ENCODE data around the gene FMNL2.

Gene FMNL2

DNA sequence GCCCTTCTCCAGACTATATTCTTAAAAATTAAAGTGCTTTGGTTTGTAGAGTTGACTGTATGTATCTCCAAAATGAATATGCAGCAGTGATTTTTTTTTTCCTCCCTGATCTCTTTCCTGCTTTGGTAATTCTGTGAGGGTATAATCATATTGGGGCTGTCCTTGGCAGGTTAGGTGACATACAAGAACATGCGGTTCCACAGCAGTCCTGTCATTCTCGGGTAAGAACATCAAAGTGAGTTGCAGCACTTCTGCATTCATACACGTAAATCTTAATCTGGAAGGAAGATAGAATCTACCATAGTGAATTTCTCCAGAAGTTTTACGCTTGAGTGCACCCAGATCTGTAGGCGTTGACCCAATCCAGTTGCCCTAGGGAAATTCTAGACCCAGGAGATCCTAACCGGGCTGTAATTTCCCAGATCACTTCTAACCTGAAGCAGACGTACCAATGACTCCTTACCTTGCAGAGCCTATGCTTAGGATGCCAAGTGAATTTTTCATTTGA lies 272.9 kb downstream of the FMNL2 start:
- no peak overlapping the region for H3K4me3 ChIP-seq (ENCODE audit: low read length)
- no peak for DNase-seq (ENCODE audit: low read depth, low spot score)

DNA sequence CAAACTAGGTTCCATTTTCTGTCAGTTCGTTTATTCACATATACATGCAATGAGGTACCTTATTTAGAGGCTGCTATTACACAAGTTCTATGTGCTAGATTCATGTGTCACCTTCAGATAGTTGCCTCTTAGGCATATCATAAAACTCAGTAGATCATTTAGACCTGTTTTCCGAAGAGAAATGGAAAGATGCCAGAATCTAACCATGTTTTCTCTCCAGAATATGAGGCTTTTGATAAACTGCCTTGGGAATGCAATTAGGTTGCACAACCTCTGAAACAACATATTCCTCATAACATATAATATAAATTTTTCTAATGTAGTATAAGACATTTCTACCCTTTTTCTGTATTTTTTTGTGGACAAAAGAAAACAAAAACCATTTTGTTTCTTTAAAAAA lies 274.2 kb downstream of the FMNL2 start:
- no peak overlapping the region for H3K4me3 ChIP-seq (ENCODE audit: low read length)
- DNase-seq (ENCODE audit: low read depth, low spot score): no peak

DNA sequence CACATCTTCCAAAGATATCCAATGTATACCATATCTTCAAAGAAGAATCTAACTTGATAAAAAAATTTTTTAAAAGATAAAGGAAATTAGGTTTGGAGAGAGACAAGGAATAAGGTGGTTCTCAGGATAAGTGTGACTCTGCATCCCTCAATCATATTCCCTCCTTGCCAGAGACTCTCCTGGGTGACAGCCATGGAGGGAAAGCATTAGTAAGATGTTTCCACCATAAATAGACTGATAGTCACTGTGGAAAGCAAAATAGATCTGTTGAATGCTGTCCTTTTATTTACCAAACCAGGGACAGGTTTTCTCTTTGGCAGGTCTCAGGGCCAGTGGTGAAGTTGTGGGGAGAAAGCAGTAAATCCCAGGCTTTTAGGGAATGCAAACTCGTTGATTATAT lies 274.7 kb downstream of the FMNL2 start:
- no peak overlapping the region for H3K4me3 ChIP-seq (ENCODE audit: low read length)
- DNase-seq (ENCODE audit: low read depth, low spot score): no peak

DNA sequence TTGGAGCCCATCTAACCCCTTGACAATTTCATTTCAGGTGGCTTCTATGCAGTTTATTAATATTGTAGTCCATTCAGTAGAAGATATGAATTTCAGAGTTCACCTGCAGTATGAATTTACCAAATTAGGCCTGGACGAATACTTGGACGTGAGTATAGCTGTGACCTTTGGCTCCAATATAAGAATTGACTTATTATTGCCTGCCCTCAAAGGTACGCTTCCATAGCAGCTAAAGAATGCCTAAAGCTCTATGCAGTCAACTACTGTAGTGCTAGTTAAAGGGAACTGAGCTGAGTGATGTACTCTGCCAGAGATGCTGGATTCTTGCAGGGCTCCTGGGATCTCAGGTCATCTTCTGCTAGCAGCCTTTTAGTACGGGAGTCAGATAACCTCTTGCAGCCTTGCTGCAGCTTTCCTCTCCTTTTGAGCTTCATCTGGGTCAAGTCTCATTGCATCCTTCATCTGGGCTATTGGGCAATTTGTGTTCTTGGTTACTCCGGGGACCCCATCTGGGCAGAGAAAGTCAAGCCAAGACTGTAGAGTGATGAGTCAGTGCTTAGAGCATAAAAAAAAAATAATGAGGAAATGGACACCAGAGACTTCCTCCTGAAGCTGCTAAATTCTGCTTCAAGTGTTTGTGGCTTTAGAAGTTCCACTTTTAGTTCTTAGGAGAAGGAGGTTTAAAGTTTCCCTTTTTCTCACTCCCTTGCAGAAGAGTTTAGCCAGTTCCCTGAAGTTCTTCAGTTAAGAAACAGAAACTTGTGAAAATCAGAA lies 276.7 kb downstream of the FMNL2 start:
- no peak overlapping the region for H3K4me3 ChIP-seq (ENCODE audit: low read length)
- no peak for DNase-seq (ENCODE audit: low read depth, low spot score)

DNA sequence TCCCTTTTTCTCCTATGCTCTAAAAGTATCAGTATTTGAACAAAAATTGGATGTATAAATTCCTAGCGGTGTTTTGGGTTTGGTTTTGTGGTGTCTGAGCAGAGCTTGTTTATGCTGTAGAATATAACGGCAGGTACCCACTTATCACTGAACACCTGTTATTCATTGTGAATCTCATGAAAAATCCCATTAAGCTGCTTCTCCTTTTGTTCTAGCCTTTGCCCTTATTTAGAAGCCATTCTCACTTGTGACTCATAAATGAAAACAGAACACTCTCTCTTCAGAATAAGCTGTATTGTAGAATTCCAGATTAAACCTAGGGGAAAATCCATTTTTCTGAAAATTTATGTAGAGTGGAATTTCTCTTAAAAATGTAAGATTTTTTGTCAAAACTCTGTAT lies 278.3 kb downstream of the FMNL2 start:
- no peak for DNase-seq (ENCODE audit: low read depth, low spot score)
- H3K4me3 ChIP-seq (ENCODE audit: low read length): no peak overlapping the region

DNA sequence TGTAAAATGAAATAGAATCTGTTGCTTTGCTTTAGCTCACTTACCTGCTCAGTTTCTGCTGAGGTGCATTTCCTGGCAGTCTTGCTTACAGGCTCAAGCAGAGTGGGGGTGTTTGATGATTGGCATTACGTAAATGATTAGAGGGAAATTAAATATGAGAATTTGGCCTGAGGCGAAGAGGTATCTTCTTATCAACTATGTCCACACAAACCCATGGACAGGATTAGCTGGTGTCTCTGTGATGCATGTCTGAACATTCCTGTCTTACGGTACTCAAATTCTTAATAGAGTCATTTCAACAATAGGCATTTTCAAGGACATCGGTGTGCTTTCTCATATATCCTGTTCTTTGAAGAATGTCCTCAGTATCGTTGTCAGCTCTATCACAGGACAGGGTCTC lies 280.2 kb downstream of the FMNL2 start:
- no peak for DNase-seq (ENCODE audit: low read depth, low spot score)
- H3K4me3 ChIP-seq (ENCODE audit: low read length): no peak overlapping the region

DNA sequence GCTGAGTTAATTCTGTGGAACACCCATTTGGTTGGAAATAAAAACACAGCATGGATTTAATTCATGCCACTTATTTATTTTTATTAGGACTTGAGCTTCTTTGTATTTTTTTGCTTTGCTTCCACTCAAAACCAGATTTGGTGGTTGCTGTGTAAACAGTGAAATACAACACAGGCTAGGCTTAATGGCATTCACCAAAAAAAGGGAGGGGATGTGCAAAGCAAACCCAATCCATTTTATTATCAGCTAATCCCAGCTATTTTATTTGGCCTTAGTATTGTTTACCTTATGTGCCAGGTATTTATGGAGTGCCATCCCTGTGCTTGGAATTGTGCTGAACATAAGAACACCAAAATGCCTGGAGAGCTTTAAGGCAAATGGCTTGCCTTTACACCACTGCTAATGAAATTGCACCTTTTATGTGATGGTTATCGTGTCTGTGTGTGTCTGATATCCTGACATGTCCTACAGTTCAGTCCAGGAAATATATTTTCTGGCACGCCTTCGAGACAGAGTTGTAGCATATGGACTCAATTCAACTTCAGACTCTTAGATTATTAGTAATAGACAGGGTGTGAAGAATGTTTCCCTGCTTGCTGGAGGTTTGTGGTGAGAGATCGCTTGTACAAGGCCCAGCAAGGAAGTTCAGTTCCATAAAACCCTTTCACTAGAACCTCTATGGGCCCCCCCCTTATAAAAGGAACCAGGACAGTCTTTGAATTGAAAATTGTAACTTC lies 282.6 kb downstream of the FMNL2 start:
- no peak for DNase-seq (ENCODE audit: low read depth, low spot score)
- H3K4me3 ChIP-seq (ENCODE audit: low read length): no peak overlapping the region

DNA sequence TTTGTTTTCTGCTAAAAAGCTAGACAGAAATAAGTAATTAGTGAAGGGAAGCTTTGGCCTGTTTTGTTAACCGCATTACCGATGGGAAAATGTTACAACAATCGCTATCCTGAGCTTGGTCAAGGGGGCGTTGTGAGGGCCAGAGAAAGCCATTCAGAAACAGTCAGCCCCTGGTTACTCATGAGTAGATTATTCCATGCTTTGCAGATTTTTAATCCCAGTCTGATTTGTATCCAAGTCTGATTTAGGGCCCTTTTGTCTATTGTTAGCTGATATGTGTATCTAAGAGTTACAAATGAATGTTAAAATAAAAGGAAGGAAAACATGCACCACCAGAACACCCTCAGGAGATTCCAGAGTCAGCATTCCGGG lies 283.2 kb downstream of the FMNL2 start:
- no peak overlapping the region for H3K4me3 ChIP-seq (ENCODE audit: low read length)
- no peak for DNase-seq (ENCODE audit: low read depth, low spot score)

DNA sequence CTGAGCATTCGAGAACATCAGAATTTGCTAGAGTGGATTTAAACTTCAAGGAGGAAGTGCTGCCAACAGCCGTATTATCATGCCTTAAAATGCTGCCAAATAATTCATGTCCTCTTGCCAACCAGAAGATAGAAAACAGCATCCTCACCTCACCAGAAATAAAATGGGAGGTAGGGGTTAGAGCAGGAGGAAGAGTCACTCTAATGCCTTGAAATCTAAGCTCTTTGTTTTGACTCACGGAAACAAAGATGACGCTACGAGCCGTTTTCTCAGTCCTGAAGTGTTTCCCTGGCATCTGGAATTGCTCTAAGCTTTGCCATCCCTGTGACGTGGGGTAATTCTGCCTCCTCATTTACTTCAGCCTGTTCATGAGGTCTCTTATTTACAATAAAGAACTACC lies 285.2 kb downstream of the FMNL2 start:
- H3K4me3 ChIP-seq (ENCODE audit: low read length): no peak overlapping the region
- no peak for DNase-seq (ENCODE audit: low read depth, low spot score)

DNA sequence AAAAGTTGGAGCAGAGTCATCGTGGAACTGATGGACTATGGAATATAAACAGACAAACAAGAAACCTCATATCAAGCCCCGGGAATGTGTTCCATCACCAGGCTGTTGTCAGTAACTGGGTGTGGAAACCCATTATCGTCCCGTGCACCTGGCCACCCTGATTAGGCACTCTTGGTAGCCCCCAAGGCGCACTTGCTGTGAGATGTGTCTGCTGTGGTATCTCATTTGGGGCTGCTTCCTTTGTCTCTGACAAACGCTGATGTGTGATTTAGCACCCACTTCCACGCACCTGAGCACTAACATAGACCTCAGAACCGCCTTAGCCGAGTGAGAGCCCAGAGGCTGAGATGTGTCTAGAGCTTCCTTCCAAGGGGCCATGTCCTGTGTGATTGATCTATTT lies 286.0 kb downstream of the FMNL2 start:
- no peak overlapping the region for H3K4me3 ChIP-seq (ENCODE audit: low read length)
- DNase-seq (ENCODE audit: low read depth, low spot score): no peak

DNA sequence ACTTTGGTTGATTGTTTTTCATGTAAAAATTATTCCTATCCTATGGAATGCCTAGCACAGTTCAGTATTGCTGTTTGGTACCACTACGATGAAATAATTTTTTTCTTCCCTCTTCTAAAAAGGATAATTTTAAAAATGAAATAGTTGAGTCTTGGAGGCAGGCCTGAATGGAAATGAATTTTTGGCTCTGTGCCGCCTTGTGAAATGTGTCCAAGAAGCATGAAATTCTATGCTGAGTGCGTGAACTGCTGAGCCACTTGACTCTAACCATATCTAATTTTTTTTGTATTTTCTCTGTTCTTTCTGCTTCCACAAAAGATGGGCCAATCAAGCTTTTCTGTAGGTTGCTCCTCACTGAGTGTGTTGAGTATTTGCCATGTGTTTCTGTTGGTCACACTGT lies 287.2 kb downstream of the FMNL2 start:
- no peak for DNase-seq (ENCODE audit: low read depth, low spot score)
- no peak overlapping the region for H3K4me3 ChIP-seq (ENCODE audit: low read length)

DNA sequence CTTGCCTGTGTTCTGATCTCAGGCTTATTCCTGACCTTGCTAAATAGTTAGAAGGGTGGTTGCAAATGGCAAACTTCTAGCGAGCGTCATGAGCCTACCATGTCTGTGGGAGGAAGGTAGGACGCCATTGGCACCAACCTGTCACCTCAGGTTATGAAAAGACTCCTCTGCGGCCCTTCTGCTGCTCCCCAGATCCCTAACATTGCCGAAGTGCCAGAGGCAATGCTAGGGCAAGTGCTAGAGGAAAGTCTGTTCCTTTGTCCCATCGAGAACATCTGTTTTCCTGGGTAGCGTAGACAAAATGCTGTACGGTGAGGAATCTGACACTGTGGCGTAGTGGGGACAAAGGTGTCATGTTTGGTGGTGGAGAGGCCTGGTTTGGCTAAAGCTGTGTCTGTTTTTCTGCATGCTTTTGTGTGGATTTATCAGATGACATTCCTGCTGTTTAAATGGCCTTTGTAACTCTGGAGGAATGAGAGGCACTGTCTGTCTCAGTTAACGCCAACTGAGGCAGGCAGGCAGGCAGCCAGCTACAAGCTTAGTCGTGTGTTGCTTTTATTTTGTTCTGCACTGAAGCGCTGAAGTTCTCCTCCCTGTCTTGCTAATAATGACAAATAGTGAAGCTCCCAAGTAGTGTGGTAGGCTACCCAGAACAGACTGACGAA lies 288.2 kb downstream of the FMNL2 start:
- H3K4me3 ChIP-seq (ENCODE audit: low read length): no peak overlapping the region
- DNase-seq (ENCODE audit: low read depth, low spot score): no peak

DNA sequence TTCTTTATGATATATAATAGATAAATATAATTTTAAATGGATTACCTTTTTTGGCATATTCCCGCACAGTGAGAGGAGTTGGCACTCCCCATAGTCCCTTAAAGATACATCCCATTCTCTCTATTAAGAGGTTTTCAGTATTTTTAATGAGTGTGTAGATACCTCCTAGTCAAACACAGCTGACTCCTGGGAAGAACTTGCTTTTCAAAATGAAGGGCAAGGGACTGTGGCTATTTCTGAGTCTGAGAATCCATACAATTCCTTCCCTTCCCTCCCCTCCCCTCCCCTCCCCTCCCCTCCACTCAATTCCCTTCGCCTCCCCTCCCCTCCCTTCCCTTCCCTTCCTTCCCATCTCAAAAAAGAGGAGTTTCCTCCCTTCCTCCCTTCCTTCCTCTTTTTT lies 288.8 kb downstream of the FMNL2 start:
- no peak for DNase-seq (ENCODE audit: low read depth, low spot score)
- no peak overlapping the region for H3K4me3 ChIP-seq (ENCODE audit: low read length)

DNA sequence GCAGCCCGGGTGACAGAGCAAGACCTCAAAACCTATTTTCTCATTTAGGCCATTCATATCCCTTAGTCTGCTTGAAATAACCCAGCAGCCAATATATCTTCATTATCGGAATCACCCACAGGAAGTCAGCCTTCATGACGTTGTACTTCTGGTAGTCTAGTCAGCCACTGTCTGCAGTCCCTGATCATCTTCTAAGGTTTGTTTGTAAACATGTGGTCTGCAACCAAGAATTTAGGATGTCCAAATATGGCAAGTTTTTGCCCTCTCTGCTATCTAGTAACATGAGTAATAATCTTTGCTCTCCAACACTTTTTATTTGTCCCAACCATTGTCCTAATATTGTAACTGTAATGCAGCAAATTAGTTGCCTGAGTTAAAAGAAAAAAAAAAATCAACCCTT lies 289.8 kb downstream of the FMNL2 start:
- no peak overlapping the region for H3K4me3 ChIP-seq (ENCODE audit: low read length)
- no peak for DNase-seq (ENCODE audit: low read depth, low spot score)

DNA sequence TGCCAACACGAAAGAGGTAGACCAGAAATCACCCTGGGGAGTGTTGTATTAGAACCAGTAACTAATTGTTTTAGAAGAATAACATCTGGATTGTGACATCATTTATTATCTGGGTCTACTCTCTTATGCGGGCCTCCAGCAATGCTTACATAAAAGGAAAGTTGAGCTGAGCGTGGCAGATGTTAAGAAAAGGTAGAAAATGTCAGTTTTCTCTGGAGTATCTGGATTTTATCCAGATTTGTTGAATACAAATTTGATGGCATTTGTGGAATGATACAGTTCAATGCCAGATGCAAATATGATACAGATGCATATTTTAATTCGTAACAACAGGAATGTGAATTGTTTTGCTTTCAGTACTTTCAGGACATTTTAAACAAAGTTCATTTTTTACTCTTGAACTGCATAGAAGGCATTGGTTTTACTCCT lies 292.0 kb downstream of the FMNL2 start:
- no peak overlapping the region for H3K4me3 ChIP-seq (ENCODE audit: low read length)
- no peak for DNase-seq (ENCODE audit: low read depth, low spot score)

DNA sequence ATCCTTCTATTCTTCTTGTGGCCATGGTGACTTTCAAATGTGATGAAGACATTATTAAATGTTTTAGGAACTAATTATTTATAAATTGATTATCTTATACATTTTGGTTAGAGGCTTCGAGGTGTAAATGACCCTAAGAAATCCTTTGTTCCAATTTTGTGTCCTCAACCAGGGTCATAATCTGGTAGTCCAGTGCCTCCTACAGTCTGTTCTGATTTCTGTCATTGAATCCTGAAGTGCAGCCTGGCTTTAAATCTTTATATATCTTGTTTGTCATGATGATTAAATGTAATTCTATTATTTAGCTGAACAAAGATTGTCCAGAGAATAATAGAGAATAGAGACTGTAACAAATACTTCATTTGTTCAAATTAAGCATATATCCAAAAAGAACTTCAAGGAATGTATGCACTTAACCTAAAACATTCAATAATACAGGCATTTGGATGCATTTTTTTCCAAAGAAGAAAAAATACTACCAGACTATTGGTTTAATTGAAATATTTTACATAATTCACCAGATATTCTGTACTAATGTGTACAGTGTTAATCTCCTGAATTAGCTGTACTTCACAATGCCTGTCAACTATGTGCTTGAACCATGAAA lies 292.5 kb downstream of the FMNL2 start:
- H3K4me3 ChIP-seq (ENCODE audit: low read length): no peak overlapping the region
- DNase-seq (ENCODE audit: low read depth, low spot score): no peak

DNA sequence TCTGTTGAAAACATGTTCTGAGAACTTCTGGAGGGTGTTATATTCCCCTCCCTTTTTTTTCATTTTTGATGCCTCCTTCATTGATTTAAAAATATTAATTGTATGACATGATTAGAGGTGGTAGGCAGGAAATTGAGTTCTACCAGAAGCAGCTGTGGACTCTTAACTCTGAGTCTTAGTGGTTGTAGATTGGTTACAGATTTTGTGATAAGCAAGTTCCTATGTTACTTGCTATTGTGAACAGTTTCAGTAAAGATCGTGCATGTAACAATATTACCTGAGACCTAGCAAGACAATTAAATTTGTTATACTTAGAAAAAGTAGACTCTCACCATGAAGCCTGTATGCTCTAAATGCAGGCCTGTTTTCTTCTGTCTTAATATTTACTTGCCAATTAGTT lies 294.2 kb downstream of the FMNL2 start:
- no peak for DNase-seq (ENCODE audit: low read depth, low spot score)
- no peak overlapping the region for H3K4me3 ChIP-seq (ENCODE audit: low read length)

DNA sequence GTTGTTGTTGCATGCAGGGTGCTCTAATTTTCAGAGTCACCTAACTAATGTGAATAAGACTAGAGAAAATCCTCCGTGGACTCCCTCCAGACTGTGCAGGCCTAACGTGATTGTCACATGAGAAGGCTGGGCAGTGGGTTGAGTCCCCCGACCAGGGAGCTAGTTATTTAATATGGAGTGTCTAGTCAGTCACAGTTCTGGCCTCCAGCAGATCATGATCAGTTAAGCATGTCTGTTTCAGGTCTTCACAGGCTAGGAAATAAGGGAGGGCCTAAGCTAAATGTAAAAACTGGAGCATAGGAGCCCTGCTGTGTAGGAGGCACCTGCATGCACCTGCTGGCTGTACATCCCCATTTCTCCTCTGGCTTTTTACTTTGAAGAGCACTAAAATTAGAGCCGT lies 295.5 kb downstream of the FMNL2 start:
- no peak for DNase-seq (ENCODE audit: low read depth, low spot score)
- no peak overlapping the region for H3K4me3 ChIP-seq (ENCODE audit: low read length)

DNA sequence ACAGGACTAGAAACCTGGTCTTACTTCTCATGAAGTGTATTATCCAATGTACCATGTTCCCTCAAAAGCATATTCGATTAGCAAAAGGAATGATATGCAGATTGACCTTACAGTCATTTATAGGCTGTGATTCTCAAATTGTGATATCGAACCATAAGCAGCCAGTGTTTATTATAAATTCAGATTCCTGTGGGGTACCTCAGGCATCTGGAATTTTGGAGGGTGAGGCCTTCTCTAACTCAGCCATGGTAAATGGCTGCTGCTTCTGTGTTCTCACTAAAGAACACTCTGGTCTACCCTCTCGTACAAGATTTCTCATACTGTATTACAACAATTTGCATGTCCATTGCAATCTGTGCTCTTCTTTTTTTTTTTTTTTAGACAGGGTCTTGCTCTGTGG lies 297.8 kb downstream of the FMNL2 start:
- DNase-seq (ENCODE audit: low read depth, low spot score): no peak
- H3K4me3 ChIP-seq (ENCODE audit: low read length): no peak overlapping the region

Measured in Jurkat, Clone E6-1 (cell line).